Ovary (tissue), 3 donors: ENCODE measurements around the gene TRRAP.

Source experiments
- CTCF ChIP-seq, 3 donors: fragments of 450-650 bp in 2 of 3; fragments of 200-600 bp in 1 of 3; IDR thresholded peaks; one replicate each; pipeline versions ENCODE4 v1.5.1 to v1.8.0; 2016 to 2022; ENCODE audit warnings: antibody characterized with exemption in 3 of 3, mild to moderate bottlenecking in 1 of 3
- EP300 ChIP-seq: sonication (generic); formaldehyde crosslinking; IDR thresholded peaks from one replicate; pipeline ENCODE4 v1.6.1; 2017; ENCODE audit warnings: antibody characterized with exemption
- POLR2A ChIP-seq: fragments of 450-650 bp; IDR thresholded peaks from one replicate; pipeline ENCODE4 v1.6.1; 2017; ENCODE audit warnings: antibody characterized with exemption, mild to moderate bottlenecking, moderate library complexity
- donor health status: DM: no; HTN: no; CAD: no.

DNA sequence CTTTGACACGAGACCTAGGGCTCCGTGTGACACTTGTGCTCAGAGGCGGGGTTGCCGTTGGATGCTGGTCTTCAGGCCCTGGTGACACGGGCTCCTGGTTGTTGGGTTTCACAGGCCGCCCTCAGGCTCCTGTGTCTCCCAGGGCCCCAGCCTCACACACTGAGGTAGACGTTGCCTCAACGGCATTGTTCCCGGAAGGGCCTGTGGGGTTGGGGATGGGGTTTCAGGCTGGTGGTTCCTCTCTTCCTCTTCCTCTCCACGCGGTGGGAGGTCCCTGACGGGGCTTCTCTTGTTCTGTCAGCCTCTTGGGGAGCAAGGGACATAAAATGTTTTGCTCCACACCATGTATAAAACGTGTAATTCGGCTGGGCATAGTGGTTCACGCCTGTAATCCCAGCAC, 125.1 kb downstream of the TRRAP start:
- TF ChIP-seq CTCF (IDR thresholded peaks at IDR 0.05) (no peak), EP300 (no peak), POLR2A (no peak)
